GM19468 (cell line): ENCODE results near the gene LMAN1.

Experiments used
- ATAC-seq: cut with Tn5 transposase; IDR thresholded peaks from one replicate; pipeline ENCODE4 v1.9.1; 2021; ENCODE audit warnings: mild to moderate bottlenecking, moderate library complexity, moderate number of reproducible peaks; ENCODE audit not compliant: unreplicated experiment; ENCODE audit errors: extremely low read depth

Gene LMAN1, protein sequence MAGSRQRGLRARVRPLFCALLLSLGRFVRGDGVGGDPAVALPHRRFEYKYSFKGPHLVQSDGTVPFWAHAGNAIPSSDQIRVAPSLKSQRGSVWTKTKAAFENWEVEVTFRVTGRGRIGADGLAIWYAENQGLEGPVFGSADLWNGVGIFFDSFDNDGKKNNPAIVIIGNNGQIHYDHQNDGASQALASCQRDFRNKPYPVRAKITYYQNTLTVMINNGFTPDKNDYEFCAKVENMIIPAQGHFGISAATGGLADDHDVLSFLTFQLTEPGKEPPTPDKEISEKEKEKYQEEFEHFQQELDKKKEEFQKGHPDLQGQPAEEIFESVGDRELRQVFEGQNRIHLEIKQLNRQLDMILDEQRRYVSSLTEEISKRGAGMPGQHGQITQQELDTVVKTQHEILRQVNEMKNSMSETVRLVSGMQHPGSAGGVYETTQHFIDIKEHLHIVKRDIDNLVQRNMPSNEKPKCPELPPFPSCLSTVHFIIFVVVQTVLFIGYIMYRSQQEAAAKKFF

DNA sequence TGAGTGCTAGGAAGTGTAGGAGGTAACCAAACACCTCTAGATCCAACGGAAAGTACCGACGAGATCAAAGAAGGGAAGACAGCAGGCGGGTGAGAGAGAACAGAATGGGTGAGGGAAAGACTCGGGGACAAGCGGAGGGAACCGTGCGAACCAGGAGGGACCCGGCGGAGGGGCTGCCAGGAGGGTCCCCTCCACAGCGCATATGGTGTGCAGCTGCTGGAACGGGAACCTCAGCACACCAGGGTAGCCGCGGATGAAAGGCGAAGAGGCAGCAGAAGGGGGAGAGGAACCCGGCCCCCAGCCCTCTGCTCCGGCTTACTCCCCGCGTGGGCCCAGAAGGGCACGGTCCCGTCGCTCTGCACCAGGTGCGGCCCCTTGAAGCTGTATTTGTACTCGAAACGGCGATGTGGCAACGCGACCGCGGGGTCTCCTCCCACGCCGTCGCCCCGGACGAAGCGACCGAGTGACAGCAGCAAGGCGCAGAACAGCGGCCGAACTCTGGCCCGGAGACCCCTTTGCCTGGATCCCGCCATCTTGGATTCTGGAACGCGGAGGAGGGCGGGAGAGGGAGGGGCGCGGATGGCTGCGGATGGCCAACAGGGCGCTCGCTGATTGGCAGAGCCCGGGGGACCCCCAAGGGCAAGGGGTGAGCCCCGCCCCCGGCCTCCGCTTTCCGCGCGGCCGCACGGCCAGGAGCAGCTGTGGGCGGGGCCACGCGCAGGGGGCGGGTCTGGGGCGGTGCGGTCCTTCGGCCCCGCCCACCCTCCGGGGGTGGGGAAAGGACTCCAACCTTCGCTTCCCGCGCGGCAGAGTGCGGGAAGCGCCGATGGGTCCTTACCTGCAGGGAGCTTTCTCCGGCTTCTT, at the start of gene LMAN1:
LMAN1 (minus strand) TSS at position 554 of the 864 bp plus-strand sequence; CDS start at position 533, 21 bp downstream.
- ATAC-seq = peak; percentile 86

DNA sequence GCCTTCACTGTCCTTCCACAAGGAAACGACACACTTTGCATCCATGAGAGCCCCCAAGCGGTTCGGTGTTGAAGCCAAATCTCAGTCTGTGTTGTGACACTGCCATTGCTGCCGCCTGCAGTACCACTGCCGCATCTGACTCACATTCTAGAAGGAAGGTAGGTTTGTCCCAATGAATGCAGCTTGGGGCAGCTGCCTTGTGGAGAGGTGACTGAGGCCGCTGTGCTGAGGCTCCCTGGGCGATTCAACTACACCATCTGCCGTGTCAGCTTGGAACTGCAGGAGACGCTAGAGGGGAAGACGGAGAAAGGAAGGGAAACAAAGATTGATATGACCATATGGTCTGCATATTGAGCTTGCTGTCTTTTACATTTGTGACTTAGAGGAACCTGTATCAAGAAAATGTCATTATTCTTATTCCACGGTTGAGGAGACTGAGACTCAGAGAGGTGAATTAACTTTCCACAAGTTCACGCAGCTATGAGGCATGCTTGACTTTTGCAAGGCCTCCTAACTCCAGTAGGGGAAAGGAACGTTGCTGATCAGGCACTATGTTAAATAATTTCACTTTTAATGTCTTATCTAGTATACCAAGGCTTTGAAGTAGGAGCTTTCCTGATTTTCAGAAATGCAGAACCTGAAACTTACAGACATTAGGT, 43.5 kb upstream of the LMAN1 start:
- peak; percentile 55 for ATAC-seq

DNA sequence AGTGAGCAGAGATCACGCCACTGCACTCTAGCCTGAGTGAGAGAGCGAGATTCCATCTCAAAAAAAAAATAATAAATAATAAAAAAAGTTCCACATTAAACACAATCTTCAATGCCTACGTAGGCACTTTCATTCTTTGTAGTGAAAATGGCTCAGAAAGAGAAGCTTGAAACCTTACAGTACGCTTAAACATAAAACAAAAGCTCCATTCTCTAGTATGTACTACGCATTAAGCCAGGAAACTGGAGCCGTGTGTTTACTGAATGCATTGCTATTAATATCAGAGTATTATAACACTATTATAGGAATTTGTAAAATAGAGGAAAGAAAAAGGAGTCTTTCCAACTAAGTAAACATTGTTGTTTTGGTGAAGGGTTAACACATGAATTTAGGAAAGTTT, 41.3 kb upstream of the LMAN1 start:
- ATAC-seq = no peak

DNA sequence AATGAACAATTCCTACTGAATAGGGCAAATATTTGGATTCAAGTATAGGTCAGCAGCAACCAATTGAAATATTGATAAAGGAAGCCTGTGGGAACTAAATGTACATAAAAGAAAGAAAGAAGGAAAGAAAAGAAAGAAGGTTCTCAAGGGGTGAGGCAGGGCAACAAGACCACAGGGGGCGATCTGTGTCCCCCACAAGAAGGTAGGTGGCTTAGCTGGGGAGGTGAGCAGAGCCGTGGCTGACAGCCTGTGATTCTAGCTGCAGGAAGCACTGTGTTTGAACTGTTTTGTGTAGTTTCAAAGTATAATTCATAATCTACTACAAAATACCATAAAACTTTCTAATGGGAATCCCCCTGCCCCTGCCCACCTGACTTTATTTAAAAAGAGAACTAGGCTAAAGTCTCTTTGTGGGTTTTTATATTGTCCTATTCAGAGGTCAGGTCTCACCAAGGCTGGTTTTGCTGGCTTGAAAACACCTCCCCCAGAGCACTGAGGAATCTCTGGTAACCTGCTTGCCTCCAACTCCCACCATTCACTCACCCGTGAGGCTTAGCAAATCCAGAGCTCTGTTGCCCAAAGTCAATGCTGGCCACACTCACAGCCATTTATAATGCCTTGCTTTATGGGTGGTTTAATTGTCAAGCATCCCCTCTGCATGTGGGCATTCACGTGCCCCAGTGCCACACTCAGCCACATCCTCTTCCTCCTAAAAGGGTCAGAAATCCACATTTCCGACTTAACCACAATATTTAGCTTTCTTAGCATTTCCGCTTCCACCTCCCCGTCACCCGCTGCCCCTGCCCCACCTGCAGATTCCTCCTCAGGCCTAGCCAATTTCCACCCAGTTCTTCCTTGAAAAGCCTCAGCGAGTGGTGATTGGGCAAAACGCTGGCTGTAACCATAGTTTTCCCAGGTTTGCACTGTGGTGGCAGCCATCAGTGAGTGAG, 36.4 kb upstream of the LMAN1 start:
- ATAC-seq = no peak

DNA sequence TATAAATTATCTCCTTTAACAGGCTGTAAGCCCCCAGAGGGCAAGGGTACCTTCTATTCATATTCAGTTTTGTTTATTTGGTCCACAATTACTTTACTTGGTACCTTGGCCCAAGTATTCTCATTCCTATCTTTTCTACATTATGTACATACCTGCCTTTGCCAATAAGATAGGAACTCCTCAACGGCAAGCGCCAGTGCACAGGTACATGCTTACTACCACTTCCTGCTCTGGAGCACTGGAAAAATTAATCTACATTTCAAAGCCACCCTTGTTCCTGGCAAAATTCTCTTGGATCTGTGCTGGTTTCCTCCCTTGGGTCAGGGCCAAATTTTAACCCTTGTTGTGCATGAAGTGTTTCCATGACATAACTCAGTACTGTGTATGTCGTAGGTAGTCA, 34.3 kb upstream of the LMAN1 start:
- no peak for ATAC-seq

DNA sequence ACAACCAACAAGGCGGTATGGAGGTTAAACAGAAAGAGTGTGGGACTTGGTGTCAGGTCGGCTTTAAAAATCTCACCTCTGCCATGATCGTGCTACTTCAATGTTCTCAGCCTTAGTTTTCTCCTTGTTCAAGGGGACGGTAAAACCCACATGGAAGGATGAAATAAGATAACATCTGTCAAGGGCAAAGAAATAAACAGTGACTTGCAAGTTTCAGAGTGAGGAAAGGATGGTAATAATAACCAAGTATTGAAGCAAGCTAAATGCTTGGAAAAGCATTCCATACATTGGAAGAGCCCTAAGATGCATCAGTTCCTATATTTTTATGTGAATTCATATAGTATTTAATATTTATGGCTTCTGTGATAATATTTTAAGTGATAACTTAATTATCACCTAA, 29.8 kb upstream of the LMAN1 start:
- ATAC-seq = no peak

- no peak for ATAC-seq
Observed at GRCh38 chr18:59387687-59388565, 28.9 kb upstream of the LMAN1 start.

DNA sequence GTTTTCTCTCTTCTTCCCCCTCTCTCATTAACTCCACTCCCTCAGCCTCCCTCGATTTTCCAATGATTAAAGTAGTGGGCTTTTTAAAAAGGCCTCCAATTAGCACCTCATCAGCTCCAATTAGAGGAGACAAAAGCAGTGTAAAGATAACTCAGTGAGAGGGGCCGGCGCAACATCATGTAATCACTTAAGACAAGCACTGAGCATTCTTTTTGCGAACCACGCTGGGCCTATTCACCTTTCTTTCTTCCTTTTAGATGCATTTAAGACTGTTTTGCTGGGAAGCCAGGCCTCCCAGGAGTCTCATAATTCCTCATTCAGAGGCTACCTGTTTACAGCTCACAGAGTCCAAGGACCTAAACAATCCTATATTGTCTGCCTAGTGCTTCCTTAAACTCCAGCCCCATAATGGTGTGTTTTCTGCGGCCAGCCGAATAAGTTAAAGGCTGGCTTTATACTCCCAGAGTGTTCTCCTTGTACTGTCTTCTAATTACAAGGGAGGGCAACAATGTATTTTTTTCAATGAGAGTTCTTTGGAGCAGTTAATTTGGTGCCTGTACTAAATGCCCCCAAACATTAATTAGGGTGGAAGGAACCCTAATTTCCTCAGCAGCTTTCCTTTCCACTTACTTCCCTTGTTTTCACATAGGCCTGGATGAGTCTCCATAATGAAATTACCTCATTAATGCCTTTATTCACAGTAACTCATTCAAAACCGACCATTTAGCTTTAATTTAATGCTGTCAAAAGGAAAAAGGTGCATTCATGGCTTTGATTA, 28.0 kb upstream of the LMAN1 start:
- no peak for ATAC-seq

GRCh38 chr18:59385191-59385590, 26.1 kb upstream of the LMAN1 start:
- ATAC-seq = no peak

DNA sequence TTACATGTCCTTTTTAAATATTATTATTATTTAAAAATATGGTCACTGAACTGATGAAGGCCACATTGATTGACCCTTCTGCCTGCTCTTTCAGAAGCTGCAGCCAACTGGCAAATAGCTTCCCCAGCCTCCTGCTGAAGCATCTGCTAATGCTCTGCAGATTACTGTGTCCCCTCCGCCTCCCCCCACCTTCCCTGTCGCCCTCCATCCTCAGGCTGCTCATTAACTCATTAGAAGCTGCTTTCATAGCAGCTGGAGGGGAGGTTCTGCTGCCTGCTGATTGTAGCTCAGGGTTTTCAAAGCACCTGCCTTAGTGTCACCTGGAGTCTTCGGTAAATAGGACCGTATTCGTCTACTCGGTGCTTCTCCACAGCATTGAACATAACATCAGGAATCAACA, 24.8 kb upstream of the LMAN1 start:
- no peak for ATAC-seq

GRCh38 chr18:59382383-59382782, 23.3 kb upstream of the LMAN1 start:
- no peak for ATAC-seq

- no peak for ATAC-seq
Observed at GRCh38 chr18:59381949-59382348, 22.9 kb upstream of the LMAN1 start.

- no peak for ATAC-seq
Observed at GRCh38 chr18:59380706-59381105, 21.6 kb upstream of the LMAN1 start.

DNA sequence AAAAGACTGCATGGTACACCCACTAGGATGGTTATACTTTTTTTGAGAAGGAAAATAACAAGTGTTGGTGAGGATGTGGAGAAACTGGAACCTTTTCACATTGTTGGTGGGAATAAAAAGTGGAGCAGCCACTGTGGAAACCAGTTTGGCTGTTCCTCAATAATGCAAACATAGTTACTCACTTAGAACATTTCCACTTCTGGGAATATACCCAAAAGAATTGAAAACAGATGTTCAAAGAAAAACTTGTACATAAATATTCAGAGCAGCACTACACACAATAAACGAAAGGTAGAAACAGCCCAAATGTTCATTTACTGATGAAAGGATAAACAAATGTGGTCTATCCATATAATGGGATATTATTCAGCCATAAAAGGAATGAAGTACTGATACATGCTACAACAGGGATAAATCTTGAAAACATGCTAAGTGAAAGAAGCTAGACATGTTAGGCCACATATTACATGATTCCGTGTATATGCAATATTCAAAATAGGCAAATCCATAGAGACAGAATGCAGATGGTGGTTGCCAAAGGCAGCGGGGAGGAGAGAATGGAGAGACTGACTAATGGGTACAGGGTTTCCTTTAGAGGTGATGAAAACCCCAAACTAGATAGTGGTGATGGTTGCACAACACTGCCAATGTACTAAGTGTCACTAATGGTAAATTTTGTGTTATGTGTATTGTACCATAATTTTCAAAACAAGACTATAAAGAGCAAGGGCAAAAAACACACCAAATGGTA, 20.9 kb upstream of the LMAN1 start:
- no peak for ATAC-seq

DNA sequence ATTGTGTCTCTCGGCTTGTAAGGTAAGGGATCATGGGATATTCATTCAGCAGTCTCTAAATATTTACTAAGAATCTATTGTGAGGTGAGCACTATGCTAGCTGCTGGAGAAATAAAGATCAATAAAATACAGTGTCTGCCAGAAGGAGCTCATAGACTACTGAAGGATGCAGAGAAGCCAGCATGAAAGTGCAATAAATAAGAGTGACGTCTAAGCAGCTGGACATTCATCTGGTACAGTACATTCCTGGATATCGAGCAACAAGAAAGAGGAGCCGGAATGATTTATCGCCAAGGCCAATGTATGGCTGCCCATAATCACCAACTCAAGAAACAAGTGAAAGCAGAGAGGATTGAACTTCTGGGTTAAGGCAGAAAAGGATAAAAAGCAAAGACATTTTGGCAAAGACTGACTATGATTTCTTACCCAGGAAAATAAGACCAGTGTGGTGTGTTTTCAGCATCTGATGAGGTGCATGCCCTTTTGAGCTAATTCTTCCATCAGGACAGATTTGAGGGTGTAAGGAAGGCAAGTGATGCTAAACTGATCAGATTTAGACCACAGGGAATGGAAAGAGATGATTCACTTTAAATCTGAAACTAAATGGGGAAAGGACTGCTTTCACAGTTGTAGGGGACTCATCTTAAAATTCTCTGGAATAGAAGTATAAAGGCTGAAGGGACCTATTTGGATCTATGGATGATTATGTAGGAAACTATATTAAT, 18.7 kb upstream of the LMAN1 start:
- ATAC-seq = no peak

DNA sequence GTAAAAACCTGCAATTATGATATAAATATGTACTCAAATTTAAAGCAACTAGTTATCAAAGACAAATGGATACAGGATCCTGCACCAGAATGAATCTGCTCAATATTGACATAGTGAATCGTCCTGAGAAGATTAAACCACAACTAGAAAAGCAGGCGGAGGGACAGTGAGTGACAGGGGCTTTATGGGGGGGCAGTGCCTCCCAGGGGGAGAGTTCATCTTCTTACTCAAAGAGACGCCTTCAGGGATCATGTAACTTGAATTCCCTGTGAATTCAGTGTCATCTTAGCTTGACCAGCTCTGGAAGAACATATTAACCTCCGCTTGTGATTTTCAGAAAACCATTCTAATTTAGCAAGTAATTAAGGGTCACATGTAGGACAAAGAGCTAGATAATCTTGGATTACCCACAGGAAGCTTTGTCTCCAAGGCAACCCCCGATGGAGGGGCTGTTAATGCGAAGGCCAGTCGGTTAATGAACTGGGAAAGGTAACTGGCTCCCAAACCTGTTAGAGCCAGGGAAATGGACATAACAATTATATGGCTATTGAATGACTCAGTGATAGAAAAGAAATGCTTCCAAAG, 17.4 kb upstream of the LMAN1 start:
- no peak for ATAC-seq
